Karpas-422 (cell line): ENCODE measurements around the gene DPP6. TPM values are rescaled to one million over a fixed set of nuclear protein-coding genes. Genes with fewer than 3 reads are reported as not detected.
"Not testable (repeated sequence)": the region's sequence is repeated elsewhere in the genome, so short reads cannot be mapped to it uniquely, and the experiment has no call there.

Source experiments
- DNase-seq: peaks from one replicate; pipeline ENCODE4 v3.0.0-alpha.2; 2015
- H2AFZ ChIP-seq: fragments of 200-600 bp; sonication (generic); 2 replicates; pipeline ENCODE4 v1.6.1; 2014; ENCODE audit warnings: antibody characterized with exemption, low read length, mixed read lengths
- H3K27ac ChIP-seq: fragments of 200-600 bp; sonication (generic); 2 replicates; pipeline ENCODE4 v1.5.1; 2014; ENCODE audit warnings: mild to moderate bottlenecking, low read length, moderate library complexity
- H3K27me3 ChIP-seq: fragments of 200-600 bp; sonication (generic); 2 replicates; pipeline ENCODE4 v1.6.1; 2014; ENCODE audit warnings: low read length, mixed read lengths
- H3K36me3 ChIP-seq: fragments of 200-600 bp; sonication (generic); 2 replicates; pipeline ENCODE4 v1.6.1; 2014; ENCODE audit warnings: low read length, mixed read lengths; ENCODE audit not compliant: insufficient read depth
- H3K4me1 ChIP-seq: fragments of 200-600 bp; sonication (generic); 2 replicates; pipeline ENCODE4 v1.6.1; 2014; ENCODE audit warnings: mild to moderate bottlenecking, low read length, mixed read lengths
- H3K4me2 ChIP-seq: fragments of 200-600 bp; sonication (generic); 2 replicates; pipeline ENCODE4 v1.6.1; 2014; ENCODE audit warnings: low read length, low read depth, mild to moderate bottlenecking; ENCODE audit not compliant: poor library complexity, severe bottlenecking
- H3K4me3 ChIP-seq: fragments of 200-600 bp; sonication (generic); 2 replicates; pipeline ENCODE4 v1.5.1; 2014; ENCODE audit warnings: mild to moderate bottlenecking, antibody characterized with exemption, low read length, mixed read lengths
- H3K79me2 ChIP-seq: fragments of 200-600 bp; sonication (generic); 2 replicates; pipeline ENCODE4 v1.6.1; 2014; ENCODE audit warnings: mild to moderate bottlenecking, low read length, mixed read lengths
- H3K9ac ChIP-seq: fragments of 200-600 bp; sonication (generic); 2 replicates; pipeline ENCODE4 v1.6.0; 2014; ENCODE audit warnings: low read length
- H3K9me2 ChIP-seq: fragments of 200-600 bp; sonication (generic), shearing (Covaris generic); replicated peaks from 2 replicates; pipeline ENCODE4 v1.6.0; 2014; ENCODE audit warnings: mild to moderate bottlenecking, low read length, moderate library complexity; ENCODE audit not compliant: insufficient read depth
- H3K9me3 ChIP-seq: fragments of 300-700, 200-600 bp; sonication (generic); 2 replicates; pipeline ENCODE4 v1.6.1; 2014; ENCODE audit warnings: low read length, mixed read lengths
- H4K20me1 ChIP-seq: fragments of 200-600 bp; sonication (generic); 2 replicates; pipeline ENCODE4 v1.6.1; 2014; ENCODE audit warnings: mild to moderate bottlenecking, antibody characterized with exemption, low read length, low read depth; ENCODE audit not compliant: insufficient read depth
- total RNA-seq: library from RNA; depleted of rRNA; stranded (reverse); fragments of >200 nt; shearing (Covaris generic); gene quantifications from 2 replicates; pipeline ENCODE4 v1.2.3, GENCODE V29; 2014; ENCODE audit warnings: low replicate concordance; rRNA removed

DPP6 gene
- total RNA-seq, result not detected in 2 replicates

DNA sequence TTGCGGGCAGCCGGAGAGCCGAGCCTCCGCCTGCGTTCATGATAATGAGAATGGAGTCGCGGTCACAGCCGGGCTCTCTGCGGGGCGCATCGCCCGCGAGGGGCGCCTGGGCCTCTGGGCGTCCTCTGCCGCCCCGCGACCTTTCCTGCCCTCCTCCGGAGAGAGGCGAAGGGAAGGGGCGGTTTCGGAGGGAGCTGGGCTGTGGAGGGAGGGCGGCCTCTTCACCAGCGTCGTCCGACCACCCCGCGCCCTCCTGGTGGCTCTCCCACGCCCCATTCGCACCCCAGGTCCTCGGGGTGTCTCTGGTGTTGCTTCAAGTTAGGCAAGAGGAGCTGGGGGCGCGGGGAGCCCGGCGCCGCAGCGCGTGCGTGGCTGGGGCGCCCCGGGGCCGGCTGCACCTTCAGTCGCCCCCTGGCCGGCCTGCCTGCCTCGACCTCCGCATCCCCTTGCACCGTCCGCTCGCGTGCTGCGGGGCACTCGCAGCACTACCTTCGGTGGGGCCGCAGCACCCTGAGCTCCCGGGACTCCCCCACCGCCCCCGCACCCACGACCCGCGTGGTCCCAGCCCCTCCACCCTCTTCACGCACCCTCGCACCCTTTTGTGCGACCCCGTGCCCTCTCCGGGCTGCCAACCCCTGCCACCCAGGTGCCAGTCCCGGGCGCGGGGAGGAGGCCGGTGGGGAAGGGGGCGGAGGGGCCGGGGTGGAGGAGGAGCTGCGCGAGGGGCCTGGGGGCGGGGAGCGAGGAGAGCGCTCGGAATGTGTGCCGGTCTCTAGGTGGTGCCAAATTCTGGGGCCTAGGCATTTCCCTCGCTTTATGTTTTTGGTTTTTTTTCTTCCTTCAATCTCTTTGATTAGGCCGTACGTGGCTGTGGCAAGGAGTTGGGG, at the start of gene DPP6:
DPP6 (plus strand) TSS at position 756 of the 887 bp plus-strand sequence.
- not testable (repeated sequence) for H3K36me3 ChIP-seq, H3K27ac ChIP-seq, H2AFZ ChIP-seq, DNase-seq, H3K27me3 ChIP-seq, H4K20me1 ChIP-seq, H3K9me3 ChIP-seq, H3K9ac ChIP-seq, H3K79me2 ChIP-seq, H3K4me3 ChIP-seq, H3K4me2 ChIP-seq, H3K9me2 ChIP-seq, H3K4me1 ChIP-seq

DNA sequence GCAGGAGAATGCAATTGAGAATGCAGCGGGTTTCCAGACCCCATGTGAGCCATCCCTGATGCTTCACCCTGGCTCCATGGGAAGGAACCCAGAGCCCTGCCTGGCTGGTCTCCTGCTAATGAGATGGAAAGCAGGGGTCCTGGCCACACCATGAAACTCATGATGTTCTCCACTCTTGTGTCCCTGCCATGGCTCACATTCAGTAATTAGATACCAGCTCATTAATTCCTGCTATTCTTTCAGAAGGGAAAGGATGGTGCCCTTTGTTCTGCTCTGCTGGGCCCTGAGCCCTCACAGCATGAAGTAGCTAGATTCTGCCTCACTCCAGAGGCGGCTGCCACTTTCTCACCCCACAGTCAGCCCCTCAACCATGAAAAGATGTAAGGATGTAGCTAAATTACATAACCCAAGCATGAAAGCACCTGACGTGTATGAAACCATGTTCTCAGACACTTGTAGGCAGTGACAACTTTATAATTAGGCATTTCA, 42.7 kb upstream of the DPP6 start:
- H3K27me3 ChIP-seq, DNase-seq: not testable (repeated sequence)

GRCh38 chr7:154010726-154011568, 41.3 kb upstream of the DPP6 start:
- H3K9me3 ChIP-seq, H3K79me2 ChIP-seq, H3K9ac ChIP-seq, H3K9me2 ChIP-seq, H3K4me3 ChIP-seq, DNase-seq, H3K36me3 ChIP-seq, H4K20me1 ChIP-seq, H3K4me1 ChIP-seq, H3K4me2 ChIP-seq, H2AFZ ChIP-seq, H3K27me3 ChIP-seq, H3K27ac ChIP-seq: not testable (repeated sequence)

More for the DNA sequence above, 42.7 kb upstream of the DPP6 start:
- not testable (repeated sequence) for H3K4me3 ChIP-seq, H3K9me3 ChIP-seq, H3K27ac ChIP-seq, H3K9me2 ChIP-seq, H3K4me2 ChIP-seq, H2AFZ ChIP-seq, H3K9ac ChIP-seq, H3K36me3 ChIP-seq, H3K79me2 ChIP-seq, H4K20me1 ChIP-seq, H3K4me1 ChIP-seq

DNA sequence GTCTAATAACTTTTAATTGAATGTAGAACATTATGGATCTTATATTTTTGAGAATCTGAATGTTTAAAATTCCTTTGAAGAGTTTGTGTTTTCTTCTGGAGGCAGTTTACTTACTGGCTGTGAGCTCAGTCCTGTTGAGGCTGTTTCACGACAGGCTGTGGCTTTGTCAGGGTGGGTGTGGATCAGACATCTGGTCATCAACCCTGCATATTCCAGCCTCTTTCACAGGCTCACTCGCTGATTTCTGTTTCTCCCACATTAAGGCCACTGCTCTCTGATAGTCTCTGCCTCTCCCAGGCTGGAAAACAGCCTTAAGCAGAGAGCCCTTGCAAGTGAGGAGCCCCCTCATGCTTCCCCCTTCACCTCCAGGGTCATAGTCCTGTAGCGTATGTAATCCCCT, 39.4 kb upstream of the DPP6 start:
- H3K4me2 ChIP-seq, H3K4me1 ChIP-seq, H3K27me3 ChIP-seq, DNase-seq, H3K9me2 ChIP-seq, H3K27ac ChIP-seq, H3K9ac ChIP-seq, H3K79me2 ChIP-seq, H4K20me1 ChIP-seq, H2AFZ ChIP-seq, H3K4me3 ChIP-seq, H3K36me3 ChIP-seq, H3K9me3 ChIP-seq: not testable (repeated sequence)

GRCh38 chr7:154015636-154016035, 36.6 kb upstream of the DPP6 start:
- not testable (repeated sequence) for H3K9ac ChIP-seq, DNase-seq, H3K79me2 ChIP-seq, H3K4me1 ChIP-seq, H3K27ac ChIP-seq, H4K20me1 ChIP-seq, H3K27me3 ChIP-seq, H3K4me2 ChIP-seq, H3K36me3 ChIP-seq, H3K4me3 ChIP-seq, H3K9me2 ChIP-seq, H3K9me3 ChIP-seq, H2AFZ ChIP-seq

- not testable (repeated sequence) for H4K20me1 ChIP-seq, H2AFZ ChIP-seq, H3K4me3 ChIP-seq, H3K79me2 ChIP-seq, H3K9me3 ChIP-seq, H3K4me2 ChIP-seq, H3K36me3 ChIP-seq, H3K27ac ChIP-seq, H3K4me1 ChIP-seq, H3K27me3 ChIP-seq, H3K9ac ChIP-seq, DNase-seq, H3K9me2 ChIP-seq
Measured at GRCh38 chr7:154018354-154018753, 33.8 kb upstream of the DPP6 start.

DNA sequence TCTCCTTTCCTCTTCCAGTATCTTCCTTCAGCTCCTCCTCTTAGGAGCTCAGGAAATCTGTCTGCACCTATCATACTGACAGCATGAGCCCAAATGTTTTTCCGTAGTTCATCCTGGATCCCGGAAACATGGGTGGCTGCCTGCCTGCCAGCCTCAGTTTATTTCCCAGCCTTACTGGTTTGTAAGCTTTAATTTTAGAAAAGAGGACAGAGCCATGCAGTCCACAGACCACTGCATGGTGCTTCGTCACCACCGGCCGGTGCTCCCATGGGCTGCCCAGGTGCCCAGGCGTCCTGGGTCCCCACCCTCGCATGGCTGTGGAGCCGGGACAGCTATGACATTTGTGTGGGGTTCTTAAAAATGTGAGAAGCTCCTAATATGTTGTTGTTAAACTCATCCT, 24.4 kb upstream of the DPP6 start:
- H3K27me3 ChIP-seq, H2AFZ ChIP-seq, H3K36me3 ChIP-seq, H3K9me3 ChIP-seq, H3K4me3 ChIP-seq, H3K27ac ChIP-seq, H3K4me2 ChIP-seq, H3K4me1 ChIP-seq, H3K9ac ChIP-seq, DNase-seq, H3K79me2 ChIP-seq, H3K9me2 ChIP-seq, H4K20me1 ChIP-seq: not testable (repeated sequence)

DNA sequence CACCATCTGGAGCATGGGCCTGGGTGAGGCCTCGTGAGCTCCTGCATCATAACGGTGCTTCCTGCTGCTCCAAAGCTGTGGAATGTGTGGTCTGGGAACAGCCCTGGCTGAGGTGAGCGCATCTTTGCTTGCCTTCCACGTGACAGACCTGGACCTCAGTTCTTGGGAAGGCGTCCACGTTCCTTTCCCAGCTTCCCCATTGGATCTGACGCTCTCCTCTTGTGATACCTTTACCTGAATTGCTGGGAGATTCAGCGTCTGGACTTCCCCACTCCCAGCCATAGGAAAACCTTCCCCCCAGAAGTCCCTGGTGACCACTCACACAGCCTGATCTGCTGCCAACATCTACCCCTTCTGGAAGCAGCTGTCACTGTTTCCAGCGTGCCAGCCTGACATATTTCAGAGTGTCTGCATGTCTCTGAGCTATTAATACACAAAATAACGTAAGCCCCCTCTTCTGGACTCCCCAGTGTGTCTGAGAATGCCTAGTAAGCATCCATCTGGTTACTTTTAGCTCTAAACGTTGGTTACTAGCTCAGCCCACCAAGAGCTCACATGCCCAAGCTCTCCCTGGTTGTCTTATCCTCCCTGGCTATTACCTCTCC, 21.6 kb upstream of the DPP6 start:
- H3K4me3 ChIP-seq, H3K4me1 ChIP-seq, H3K9me2 ChIP-seq, DNase-seq, H3K36me3 ChIP-seq, H4K20me1 ChIP-seq, H3K9me3 ChIP-seq, H3K4me2 ChIP-seq, H3K79me2 ChIP-seq, H3K27me3 ChIP-seq, H3K27ac ChIP-seq, H2AFZ ChIP-seq, H3K9ac ChIP-seq: not testable (repeated sequence)
